AG04450 (cell line): ENCODE measurements around the gene NKX1-1. TPM values are rescaled to one million over a fixed set of nuclear protein-coding genes. Genes with fewer than 3 reads are reported as not detected.

Source experiments
- CTCF ChIA-PET: fragments of 300-600, 350-600 bp; formaldehyde crosslinking; extraction: SDS; loops from one replicate; lab custom pipeline; 2022; ENCODE audit warnings: antibody characterized with exemption, inconsistent platforms; lab: Charles Lee
- POLR2A ChIA-PET: fragments of 350-600 bp; formaldehyde crosslinking; extraction: SDS; loops from one replicate; lab custom pipeline; 2021; ENCODE audit warnings: antibody characterized with exemption, inconsistent platforms; lab: Yijun Ruan, JAX
- DNase-seq: peaks from one replicate; pipeline ENCODE4 v3.0.0-alpha.2; 2011; ENCODE audit warnings: low read depth, low spot score
- H3K27ac ChIP-seq: one replicate; pipeline ENCODE4 v1.5.1; 2012; ENCODE audit warnings: low read depth, low read length, control low read depth
- H3K27me3 ChIP-seq: one replicate; pipeline ENCODE4 v1.6.0; 2012; ENCODE audit warnings: low read length; ENCODE audit not compliant: control insufficient read depth, insufficient read depth
- H3K4me3 ChIP-seq: 2 replicates; pipeline ENCODE4 v1.5.1; 2011; ENCODE audit warnings: mild to moderate bottlenecking, low read depth, low read length, control low read depth
- H3K9me3 ChIP-seq: 2 replicates; pipeline ENCODE4 v1.5.1; 2012; ENCODE audit warnings: low read length; ENCODE audit not compliant: control insufficient read depth, insufficient read depth
- CTCF ChIP-seq: IDR thresholded peaks from 2 replicates; pipeline ENCODE4 v1.5.1; 2011; ENCODE audit warnings: low read depth, low read length, control low read depth, inconsistent platforms
- polyA plus RNA-seq: library from polyadenylated mRNA; depleted of rRNA; stranded (reverse); fragments of >200 nt; gene quantifications from 2 replicates; pipeline ENCODE4 v1.2.3, GENCODE V29; 2011

NKX1-1 gene
- polyA plus RNA-seq, 1 experiment = not detected

- CTCF ChIA-PET = no interaction called here
- no peak for DNase-seq
- no peaks in the 10 kb centered on the region for H3K27me3 ChIP-seq
Observed at GRCh38 chr4:1379801-1380331, 26.4 kb downstream of the NKX1-1 start.

GRCh38 chr4:1379351-1379781, 26.9 kb downstream of the NKX1-1 start:
- no peaks in the 10 kb centered on the region; the same call in 1 of the 2 replicates for H3K9me3 ChIP-seq
- no peak overlapping the region for H3K27ac ChIP-seq
- DNase-seq = no peak
- no peak overlapping the region for H3K4me3 ChIP-seq
- TF ChIP-seq CTCF = no peak
- POLR2A ChIA-PET = no interaction called here
- CTCF ChIA-PET = no interaction called here
- H3K27me3 ChIP-seq = no peaks in the 10 kb centered on the region

More at GRCh38 chr4:1379801-1380331, 26.4 kb downstream of the NKX1-1 start:
- TF ChIP-seq CTCF = no peak
- Histone ChIP-seq H3K9me3 (no peaks in the 10 kb centered on the region; the same call in 1 of the 2 replicates), H3K4me3 (no peak overlapping the region), H3K27ac (no peak overlapping the region)
- POLR2A ChIA-PET = no interaction called here

GRCh38 chr4:1378559-1379231, 27.5 kb downstream of the NKX1-1 start:
- POLR2A ChIA-PET = no interaction called here

GRCh38 chr4:1377606-1378261, 28.5 kb downstream of the NKX1-1 start:
- CTCF ChIA-PET = no interaction called here
- H3K27ac ChIP-seq = no peak overlapping the region
- H3K4me3 ChIP-seq = no peak overlapping the region
- no peaks in the 10 kb centered on the region; the same call in 1 of the 2 replicates for H3K9me3 ChIP-seq
- POLR2A ChIA-PET = no interaction called here
- no peak for TF ChIP-seq CTCF
- DNase-seq = no peak
- no peaks in the 10 kb centered on the region for H3K27me3 ChIP-seq

More at GRCh38 chr4:1378559-1379231, 27.5 kb downstream of the NKX1-1 start:
- H3K27me3 ChIP-seq = no peaks in the 10 kb centered on the region
- H3K4me3 ChIP-seq = no peak overlapping the region
- TF ChIP-seq CTCF = no peak
- no peak for DNase-seq
- CTCF ChIA-PET = no interaction called here
- H3K27ac ChIP-seq = no peak overlapping the region
- no peaks in the 10 kb centered on the region; the same call in 1 of the 2 replicates for H3K9me3 ChIP-seq
